Tibial artery (tissue), 4 donors: Measurements from ENCODE around the gene RDH5.

ENCODE experiments used
- DNase-seq, 2 donors: peaks; one replicate each; pipeline ENCODE4 v3.0.0-alpha.2; 2019
- H3K27ac ChIP-seq, 2 donors: fragments of 200-600 bp; sonication (generic) in 1 of 2; 1 replicate in 1 of 2; 2 replicates in 1 of 2; pipeline ENCODE4 v1.5.1; 2018 to 2019; ENCODE audit warnings: mild to moderate bottlenecking in 1 of 2
- H3K27me3 ChIP-seq, 2 donors: fragments of 200-600 bp; sonication (generic) in 1 of 2; one replicate each; pipeline versions ENCODE4 v1.5.1 to v1.6.0; 2016 to 2019
- H3K36me3 ChIP-seq, 3 donors: fragments of 200-600 bp; sonication (generic) in 2 of 3; one replicate each; pipeline ENCODE4 v1.5.1; 2016 to 2019; ENCODE audit warnings: mild to moderate bottlenecking in 2 of 3
- H3K4me1 ChIP-seq, 4 donors: fragments of 200-600 bp; sonication (generic) in 2 of 4; 1 replicate in 3 of 4; 2 replicates in 1 of 4; pipeline ENCODE4 v1.5.1; 2016 to 2019
- H3K4me3 ChIP-seq, 2 donors: fragments of 200-600 bp; sonication (generic) in 1 of 2; 1 replicate in 1 of 2; 2 replicates in 1 of 2; pipeline ENCODE4 v1.5.1; 2018 to 2019; ENCODE audit warnings: mild to moderate bottlenecking in 2 of 2
- H3K9me3 ChIP-seq, 3 donors: fragments of 200-600 bp; sonication (generic) in 1 of 3; one replicate each; pipeline ENCODE4 v1.5.1; 2016 to 2019
- CTCF ChIP-seq, 2 experiments: fragments of 200-600 bp in 1 of 2; fragments of 450-650 bp in 1 of 2; IDR thresholded peaks; one replicate each; pipeline ENCODE4 v1.5.1; 2017 to 2019; ENCODE audit warnings: antibody characterized with exemption in 2 of 2, mild to moderate bottlenecking in 1 of 2, moderate library complexity in 1 of 2
- intact Hi-C: fragments of 100-400 bp; cut with DNase I; formaldehyde crosslinking; loops from one replicate; pipeline ENCODE4 v1.15.0; 2023; ENCODE audit warnings: low total_unique reads

The RDH5 gene

GRCh38 chr12:55733858-55734257 is 13.7 kb downstream of the RDH5 start:
- intact Hi-C loops: no loop called here

GRCh38 chr12:55734595-55734994 is 14.4 kb downstream of the RDH5 start:
- Histone ChIP-seq H3K27me3 (no peaks in the 10 kb centered on the region), H3K27ac (no peak overlapping the region), H3K4me3 (no peak overlapping the region), H3K9me3 (no peaks in the 10 kb centered on the region), H3K4me1 (peaks cover 0 to 28% (median 21%) of the 10 kb centered on the region in 4 donors), H3K36me3 (no peaks in the 10 kb centered on the region)
- DNase-seq: no peak
- intact Hi-C loops: no loop called here
- TF ChIP-seq CTCF (IDR thresholded peaks at IDR 0.05): no peak

More at GRCh38 chr12:55733858-55734257, 13.7 kb downstream of the RDH5 start:
- no peak overlapping the region for H3K4me3 ChIP-seq
- no peaks in the 10 kb centered on the region for H3K9me3 ChIP-seq
- no peaks in the 10 kb centered on the region for H3K27me3 ChIP-seq
- H3K27ac ChIP-seq: no peak overlapping the region
- no peak for TF ChIP-seq CTCF (IDR thresholded peaks at IDR 0.05)
- DNase-seq: no peak
- H3K36me3 ChIP-seq: no peaks in the 10 kb centered on the region
- H3K4me1 ChIP-seq: peaks cover 0 to 28% (median 21%) of the 10 kb centered on the region in 4 donors

GRCh38 chr12:55736076-55736475 is 15.9 kb downstream of the RDH5 start:
- DNase-seq: no peak
- intact Hi-C loops: loop anchor here (5.0 kb wide), 1 partner anchor 54 kb away; a partner anchor contains a TSS
- no peaks in the 10 kb centered on the region for H3K9me3 ChIP-seq
- no peaks in the 10 kb centered on the region for H3K27me3 ChIP-seq
- H3K27ac ChIP-seq: no peak overlapping the region
- TF ChIP-seq CTCF (IDR thresholded peaks at IDR 0.05): no peak
- H3K36me3 ChIP-seq: no peaks in the 10 kb centered on the region
- H3K4me3 ChIP-seq: no peak overlapping the region
- peaks cover 0 to 15% (median 11%) of the 10 kb centered on the region in 4 donors for H3K4me1 ChIP-seq

- H3K4me1 ChIP-seq: peaks cover 0 to 15% (median 11%) of the 10 kb centered on the region in 4 donors
- H3K4me3 ChIP-seq: no peak overlapping the region
- H3K36me3 ChIP-seq: no peaks in the 10 kb centered on the region
- TF ChIP-seq CTCF (IDR thresholded peaks at IDR 0.05): peak; percentile 73 to 74
- intact Hi-C loops: loop anchor here (5.0 kb wide), 1 partner anchor 55 kb away; a partner anchor contains a TSS
- H3K27me3 ChIP-seq: no peaks in the 10 kb centered on the region
- H3K27ac ChIP-seq: peak overlapping the region; percentile 71 to 73
- DNase-seq: peak in 1 of 2 donors; percentile 83
- no peaks in the 10 kb centered on the region for H3K9me3 ChIP-seq
These were observed 16.8 kb downstream of the RDH5 start for GRCh38 chr12:55736780-55737580.

- H3K9me3 ChIP-seq: no peaks in the 10 kb centered on the region
- no peaks in the 10 kb centered on the region for H3K36me3 ChIP-seq
- DNase-seq: no peak
- H3K4me3 ChIP-seq: peak overlapping the region in 1 of 2 donors; percentile 67
- H3K27ac ChIP-seq: peak overlapping the region; percentile 71 to 73
- intact Hi-C loops: loop anchor here (2.0 to 5.0 kb wide), 2 partner anchors 55 to 203 kb away; a partner anchor contains a TSS
- no peaks in the 10 kb centered on the region for H3K27me3 ChIP-seq
- TF ChIP-seq CTCF (IDR thresholded peaks at IDR 0.05): no peak
- H3K4me1 ChIP-seq: peaks cover 0 to 17% (median 13%) of the 10 kb centered on the region in 4 donors
These were observed 17.5 kb downstream of the RDH5 start for GRCh38 chr12:55737581-55738122.
